Natural killer cell (primary cell): ENCODE results near the gene LYRM9. TPM values are rescaled to one million over a fixed set of nuclear protein-coding genes. Genes with fewer than 3 reads are reported as not detected.

ENCODE experiments used
- ATAC-seq, 3 donors: fragments of 150-1000 bp in 2 of 3; fragments of 200-7000 bp in 1 of 3; cut with Tn5 transposase; 1 replicate in 1 of 3; 2 replicates in 2 of 3; pipeline ENCODE4 v1.10.0; 2021; ENCODE audit warnings: mild to moderate bottlenecking in 2 of 3, moderate library complexity in 2 of 3
- DNase-seq, 2 donors: peaks; one replicate each; pipeline versions ENCODE4 v3.0.0 to v3.0.0-alpha.2; 2013 to 2021; ENCODE audit warnings: mixed read lengths in 1 of 2
- H3K27ac ChIP-seq: one replicate; pipeline ENCODE4 v1.5.1; 2013; ENCODE audit warnings: mild to moderate bottlenecking, low read length
- H3K27me3 ChIP-seq: one replicate; pipeline ENCODE4 v1.6.1; 2013; ENCODE audit warnings: low read length; ENCODE audit not compliant: control insufficient read depth, insufficient read depth
- H3K36me3 ChIP-seq: one replicate; pipeline ENCODE4 v1.6.1; 2013; ENCODE audit warnings: low read length; ENCODE audit not compliant: control insufficient read depth, insufficient read depth
- H3K4me1 ChIP-seq: one replicate; pipeline ENCODE4 v1.6.1; 2013; ENCODE audit warnings: low read length; ENCODE audit not compliant: control insufficient read depth, insufficient read depth
- H3K4me3 ChIP-seq: one replicate; pipeline ENCODE4 v1.5.1; 2013; ENCODE audit warnings: low read length
- H3K9me3 ChIP-seq: one replicate; pipeline ENCODE4 v1.6.1; 2013; ENCODE audit warnings: low read length; ENCODE audit not compliant: control insufficient read depth, insufficient read depth
- H3K27ac Mint-ChIP-seq, 2 donors: one replicate each; pipeline ENCODE4 v1.8.0; 2022; ENCODE audit warnings: mild to moderate bottlenecking in 2 of 2, mixed read lengths in 2 of 2, moderate library complexity in 1 of 2
- H3K27me3 Mint-ChIP-seq, 2 donors: one replicate each; pipeline ENCODE4 v1.8.0; 2022; ENCODE audit warnings: low read depth in 2 of 2, mixed read lengths in 2 of 2
- H3K36me3 Mint-ChIP-seq: one replicate; pipeline ENCODE4 v1.8.0; 2022; ENCODE audit warnings: mixed read lengths
- H3K4me1 Mint-ChIP-seq, 2 donors: one replicate each; pipeline ENCODE4 v1.8.0; 2022; ENCODE audit warnings: mixed read lengths in 2 of 2
- H3K4me3 Mint-ChIP-seq: one replicate; pipeline ENCODE4 v1.8.0; 2022; ENCODE audit warnings: mild to moderate bottlenecking, moderate library complexity, mixed read lengths
- H3K9me3 Mint-ChIP-seq, 2 donors: one replicate each; pipeline ENCODE4 v1.8.0; 2022; ENCODE audit warnings: mixed read lengths in 2 of 2
- WGBS: methylation state at CpG from one replicate; pipeline ENCODE4 v1.1.7; 2013; ENCODE audit warnings: missing lambda C conversion rate; ENCODE audit not compliant: insufficient coverage; 5-methylcytosine and 5-hydroxymethylcytosine counted together
- intact Hi-C: fragments of 100-400 bp; cut with micrococcal nuclease; formaldehyde crosslinking; loops from one replicate; pipeline ENCODE4 v1.14.2; 2022
- total RNA-seq, 4 donors: library from RNA; stranded (reverse); fragments of 120-200 nt in 1 of 4; gene quantifications; one replicate each; pipeline versions ENCODE4 v1.2.3 to v1.2.4, GENCODE V29; 2013 to 2022
- TF ChIP-seq, protein P1 (sequence below): fragments of 200-600 bp; IDR thresholded peaks from one replicate; pipeline ENCODE4 v1.8.0; 2022; ENCODE audit warnings: antibody characterized with exemption

Gene LYRM9
- total RNA-seq, 3 donors from 2014 or later (not counting 1 experiment from before 2014, with no cell fraction given), result 7.8 to 13.0 (median 9.3) TPM

DNA sequence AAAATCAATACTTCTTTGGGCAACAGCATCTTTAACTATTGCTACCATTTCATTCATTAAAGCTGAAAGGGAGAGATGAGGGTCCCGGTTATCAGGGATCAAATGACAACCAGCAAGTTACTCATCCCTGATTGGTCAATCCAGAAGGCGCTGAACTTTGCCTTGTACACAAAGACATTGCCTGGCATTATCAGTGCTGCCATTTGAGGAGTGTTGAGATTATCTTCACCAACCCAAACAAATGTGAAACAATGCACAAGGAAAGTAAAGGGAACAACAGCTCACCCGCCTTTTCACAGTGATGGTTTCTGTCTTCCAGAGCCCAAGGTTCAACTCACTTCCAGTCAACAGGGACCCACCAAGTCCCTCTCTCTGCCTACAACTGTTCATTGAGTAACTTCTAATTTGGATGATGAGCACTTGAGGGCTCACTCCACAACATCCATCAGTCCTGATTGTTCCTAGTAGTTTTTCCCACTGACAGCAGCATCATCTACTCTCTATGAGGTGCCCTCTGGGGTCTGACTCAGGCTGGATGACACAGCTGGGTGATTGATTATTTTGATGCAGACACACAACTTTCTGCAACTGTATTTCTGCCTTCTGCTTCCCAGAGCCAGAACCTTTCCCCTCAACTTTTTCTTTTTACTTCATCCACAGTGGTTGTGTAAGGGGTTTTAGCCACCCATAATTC is 32.0 kb downstream of the LYRM9 start:
- H3K4me1 Mint-ChIP-seq, result no peaks in the 10 kb centered on the region
- ATAC-seq, result no peak
- no peak for DNase-seq
- no peak overlapping the region for H3K4me3 ChIP-seq
- H3K27ac ChIP-seq, result no peak overlapping the region
- H3K36me3 ChIP-seq, result no peaks in the 10 kb centered on the region
- H3K4me1 ChIP-seq, result no peaks in the 10 kb centered on the region
- no peaks in the 10 kb centered on the region for H3K9me3 Mint-ChIP-seq
- WGBS, result 79% methylated on average over 3 of the region's 3 CpGs
- peaks cover 14 to 17% of the 10 kb centered on the region in 2 donors for H3K27me3 Mint-ChIP-seq
- no peaks in the 10 kb centered on the region for H3K36me3 Mint-ChIP-seq
- H3K9me3 ChIP-seq, result no peaks in the 10 kb centered on the region
- no peak overlapping the region for H3K4me3 Mint-ChIP-seq
- TF ChIP-seq, protein P1, sequence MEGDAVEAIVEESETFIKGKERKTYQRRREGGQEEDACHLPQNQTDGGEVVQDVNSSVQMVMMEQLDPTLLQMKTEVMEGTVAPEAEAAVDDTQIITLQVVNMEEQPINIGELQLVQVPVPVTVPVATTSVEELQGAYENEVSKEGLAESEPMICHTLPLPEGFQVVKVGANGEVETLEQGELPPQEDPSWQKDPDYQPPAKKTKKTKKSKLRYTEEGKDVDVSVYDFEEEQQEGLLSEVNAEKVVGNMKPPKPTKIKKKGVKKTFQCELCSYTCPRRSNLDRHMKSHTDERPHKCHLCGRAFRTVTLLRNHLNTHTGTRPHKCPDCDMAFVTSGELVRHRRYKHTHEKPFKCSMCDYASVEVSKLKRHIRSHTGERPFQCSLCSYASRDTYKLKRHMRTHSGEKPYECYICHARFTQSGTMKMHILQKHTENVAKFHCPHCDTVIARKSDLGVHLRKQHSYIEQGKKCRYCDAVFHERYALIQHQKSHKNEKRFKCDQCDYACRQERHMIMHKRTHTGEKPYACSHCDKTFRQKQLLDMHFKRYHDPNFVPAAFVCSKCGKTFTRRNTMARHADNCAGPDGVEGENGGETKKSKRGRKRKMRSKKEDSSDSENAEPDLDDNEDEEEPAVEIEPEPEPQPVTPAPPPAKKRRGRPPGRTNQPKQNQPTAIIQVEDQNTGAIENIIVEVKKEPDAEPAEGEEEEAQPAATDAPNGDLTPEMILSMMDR, result no peak
- H3K27ac Mint-ChIP-seq, result no peak overlapping the region
- H3K27me3 ChIP-seq, result no peaks in the 10 kb centered on the region
- intact Hi-C loops, result no loop called here

DNA sequence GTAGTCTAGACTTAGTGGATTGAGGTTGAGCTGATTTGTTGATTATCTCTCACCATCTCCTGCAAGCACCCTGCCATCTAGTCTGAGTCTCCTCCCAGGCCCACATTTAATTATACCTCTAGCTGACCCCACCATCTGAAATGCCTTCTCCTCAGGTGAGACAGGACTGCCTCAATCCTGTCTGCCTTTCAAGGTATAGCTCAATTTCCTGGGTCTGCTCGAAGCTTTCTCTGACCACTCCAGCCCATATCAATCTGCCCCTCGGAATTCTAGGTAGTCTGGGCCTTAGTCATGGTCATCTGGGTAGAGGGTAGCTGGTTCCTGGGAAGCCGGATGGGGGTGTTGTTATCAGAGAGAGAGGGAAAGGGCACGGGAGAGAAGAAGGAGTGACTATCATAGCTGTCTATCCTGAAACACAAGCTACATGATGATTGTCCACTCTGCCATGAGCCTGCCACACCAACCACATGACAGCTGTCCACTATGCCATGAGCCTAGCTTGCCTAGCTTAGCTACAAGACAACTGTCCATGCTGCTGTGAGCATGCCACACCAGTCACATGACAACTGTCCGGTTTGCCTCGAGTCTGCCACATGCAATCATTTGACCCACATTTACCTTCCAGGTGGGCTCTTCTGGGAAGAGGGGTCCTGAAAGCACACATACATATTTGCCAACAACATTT is 34.4 kb downstream of the LYRM9 start:
- WGBS, result 90% methylated on average over 5 of the region's 6 CpGs
- Histone ChIP-seq H3K27me3 (no peaks in the 10 kb centered on the region), H3K27ac (no peak overlapping the region), H3K4me3 (no peak overlapping the region), H3K36me3 (no peaks in the 10 kb centered on the region), H3K9me3 (no peaks in the 10 kb centered on the region), H3K4me1 (no peaks in the 10 kb centered on the region)
- intact Hi-C loops, result no loop called here
- Mint-ChIP-seq H3K4me3 (no peak overlapping the region), H3K9me3 (no peaks in the 10 kb centered on the region), H3K36me3 (no peaks in the 10 kb centered on the region), H3K27ac (no peak overlapping the region), H3K27me3 (peaks cover 21 to 26% of the 10 kb centered on the region in 2 donors), H3K4me1 (peaks cover 0 to 5% of the 10 kb centered on the region in 2 donors)
- TF ChIP-seq, protein P1, result no peak
- no peak for ATAC-seq
- DNase-seq, result no peak

DNA sequence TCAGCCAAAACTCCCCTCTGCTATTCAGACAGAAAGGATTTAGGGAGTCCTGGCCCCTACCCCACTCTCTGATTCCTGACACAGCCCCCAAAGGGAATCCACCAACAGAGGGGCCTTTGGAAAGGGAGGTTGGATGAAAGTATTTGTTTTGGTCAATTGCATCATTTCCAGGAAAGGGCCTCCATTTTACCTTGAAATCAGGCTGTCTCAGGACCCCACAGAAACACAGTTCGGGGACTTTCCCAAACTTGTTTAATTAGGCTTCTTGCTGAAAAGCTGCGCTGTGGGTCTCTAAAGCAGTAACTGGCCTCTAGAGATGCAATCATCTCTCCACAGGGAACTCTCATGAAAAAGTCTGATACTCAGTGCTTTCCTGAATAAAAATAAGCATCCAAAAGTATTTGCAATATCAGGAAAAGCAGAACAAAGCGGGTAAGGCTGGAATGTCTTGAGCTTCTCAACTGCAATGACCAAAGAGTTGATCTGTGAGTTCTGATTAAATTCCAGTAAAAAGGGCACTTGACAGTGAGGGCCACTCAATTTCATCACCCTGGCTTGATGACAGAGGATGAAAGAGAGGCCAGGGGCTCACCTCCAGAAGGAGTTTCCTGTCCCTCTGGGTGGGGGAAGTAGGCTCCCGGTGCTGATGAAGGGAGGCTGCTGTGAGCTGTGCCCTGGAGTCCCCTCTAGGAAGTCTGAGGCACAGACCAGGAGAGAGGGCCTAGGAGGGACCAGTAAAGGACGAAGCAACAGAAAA is 36.3 kb downstream of the LYRM9 start:
- Histone ChIP-seq H3K9me3 (no peaks in the 10 kb centered on the region), H3K4me1 (no peaks in the 10 kb centered on the region), H3K27me3 (peaks cover 2% of the 10 kb centered on the region), H3K27ac (no peak overlapping the region), H3K36me3 (no peaks in the 10 kb centered on the region), H3K4me3 (no peak overlapping the region)
- TF ChIP-seq, protein P1, result no peak
- Mint-ChIP-seq H3K9me3 (no peaks in the 10 kb centered on the region), H3K4me3 (no peak overlapping the region), H3K36me3 (no peaks in the 10 kb centered on the region), H3K27ac (no peak overlapping the region), H3K4me1 (peaks cover 0 to 5% of the 10 kb centered on the region in 2 donors), H3K27me3 (peaks cover 30 to 34% of the 10 kb centered on the region in 2 donors)
- intact Hi-C loops, result no loop called here
- WGBS, result 77% methylated on average over 5 of the region's 5 CpGs
- DNase-seq, result no peak
- ATAC-seq, result no peak
